ENCODE data around the gene CFD.
"Not testable (repeated sequence)": the region's sequence is repeated elsewhere in the genome, so short reads cannot be mapped to it uniquely, and the experiment has no call there.

DNA sequence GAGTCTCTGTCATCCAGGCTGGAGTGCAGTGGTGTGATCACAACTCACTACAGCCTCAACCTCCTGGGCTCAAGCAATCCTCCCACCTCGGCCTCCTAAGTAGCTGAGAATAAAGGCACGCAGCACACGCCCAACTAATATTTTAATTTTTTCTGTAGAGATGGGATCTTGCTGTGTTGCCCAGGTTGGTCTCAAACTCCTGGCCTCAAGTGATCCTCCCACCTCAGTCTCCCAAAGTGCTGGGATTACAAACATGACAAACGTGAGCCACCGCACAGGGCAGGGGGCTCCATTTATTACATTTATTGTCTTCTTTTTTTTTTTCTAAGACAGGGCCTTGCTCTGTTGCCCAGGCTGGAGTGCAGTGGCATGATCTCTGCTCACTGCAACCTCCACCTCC, 39.3 kb upstream of the CFD start:
- TF ChIP-seq POLR2A (IDR thresholded peaks at IDR 0.05): not testable (repeated sequence)
- TF ChIP-seq, protein P1, sequence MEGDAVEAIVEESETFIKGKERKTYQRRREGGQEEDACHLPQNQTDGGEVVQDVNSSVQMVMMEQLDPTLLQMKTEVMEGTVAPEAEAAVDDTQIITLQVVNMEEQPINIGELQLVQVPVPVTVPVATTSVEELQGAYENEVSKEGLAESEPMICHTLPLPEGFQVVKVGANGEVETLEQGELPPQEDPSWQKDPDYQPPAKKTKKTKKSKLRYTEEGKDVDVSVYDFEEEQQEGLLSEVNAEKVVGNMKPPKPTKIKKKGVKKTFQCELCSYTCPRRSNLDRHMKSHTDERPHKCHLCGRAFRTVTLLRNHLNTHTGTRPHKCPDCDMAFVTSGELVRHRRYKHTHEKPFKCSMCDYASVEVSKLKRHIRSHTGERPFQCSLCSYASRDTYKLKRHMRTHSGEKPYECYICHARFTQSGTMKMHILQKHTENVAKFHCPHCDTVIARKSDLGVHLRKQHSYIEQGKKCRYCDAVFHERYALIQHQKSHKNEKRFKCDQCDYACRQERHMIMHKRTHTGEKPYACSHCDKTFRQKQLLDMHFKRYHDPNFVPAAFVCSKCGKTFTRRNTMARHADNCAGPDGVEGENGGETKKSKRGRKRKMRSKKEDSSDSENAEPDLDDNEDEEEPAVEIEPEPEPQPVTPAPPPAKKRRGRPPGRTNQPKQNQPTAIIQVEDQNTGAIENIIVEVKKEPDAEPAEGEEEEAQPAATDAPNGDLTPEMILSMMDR (IDR thresholded peaks at IDR 0.05): not testable (repeated sequence)

Data from body of pancreas (tissue), 4 donors.